Stimulated activated CD8-positive, alpha-beta memory T cell treated with anti-CD3 and anti-CD28 coated beads, Interleukin-15, amount 100 ng/mL, for 48 hours (primary cell): ENCODE results near the gene CNPPD1.

Experiments used
- DNase-seq, 2 donors: peaks; one replicate each; pipeline ENCODE4 v3.0.0-alpha.2; 2020; ENCODE audit warnings: low read depth in 2 of 2

CNPPD1 gene

GRCh38 chr2:219160186-219161017 lies 16.3 kb downstream of the CNPPD1 start, which contains the start of gene NHEJ1:
TSS of gene NHEJ1 (minus strand) at chr2:219160815. CDS start at chr2:219158362, 2,453 bp downstream.
- DNase-seq: peak; percentile 87 to 88

GRCh38 chr2:219159771-219160185 lies 16.9 kb downstream of the CNPPD1 start:
- no peak for DNase-seq

GRCh38 chr2:219158586-219158985 lies 18.1 kb downstream of the CNPPD1 start:
- no peak for DNase-seq

GRCh38 chr2:219158025-219158424 lies 18.7 kb downstream of the CNPPD1 start:
- no peak for DNase-seq

- no peak for DNase-seq
These were observed 19.3 kb downstream of the CNPPD1 start for GRCh38 chr2:219157396-219157795.

GRCh38 chr2:219155054-219155644 lies 21.6 kb downstream of the CNPPD1 start:
- peak in 1 of 2 donors; percentile 4 for DNase-seq

- DNase-seq: no peak
These were observed 27.1 kb downstream of the CNPPD1 start for GRCh38 chr2:219149667-219150066.

- no peak for DNase-seq
These were observed 34.4 kb downstream of the CNPPD1 start for GRCh38 chr2:219142329-219142728.

GRCh38 chr2:219140722-219141121 lies 36.0 kb downstream of the CNPPD1 start:
- no peak for DNase-seq

GRCh38 chr2:219133976-219134375 lies 42.7 kb downstream of the CNPPD1 start:
- DNase-seq: no peak

- DNase-seq: no peak
These were observed 45.0 kb downstream of the CNPPD1 start for GRCh38 chr2:219131744-219132143.

GRCh38 chr2:219131327-219131726 lies 45.4 kb downstream of the CNPPD1 start:
- DNase-seq: no peak

- DNase-seq: no peak
These were observed 47.1 kb downstream of the CNPPD1 start for GRCh38 chr2:219129589-219129988.

GRCh38 chr2:219128396-219128795 lies 48.3 kb downstream of the CNPPD1 start:
- DNase-seq: no peak

GRCh38 chr2:219127037-219127635 lies 49.6 kb downstream of the CNPPD1 start:
- no peak for DNase-seq

GRCh38 chr2:219126555-219126954 lies 50.2 kb downstream of the CNPPD1 start:
- no peak for DNase-seq

GRCh38 chr2:219125886-219126270 lies 50.8 kb downstream of the CNPPD1 start:
- no peak for DNase-seq

- DNase-seq: no peak
These were observed 51.4 kb downstream of the CNPPD1 start for GRCh38 chr2:219125225-219125885.

GRCh38 chr2:219124381-219125110 lies 52.2 kb downstream of the CNPPD1 start:
- DNase-seq: no peak

GRCh38 chr2:219123356-219124135 lies 53.2 kb downstream of the CNPPD1 start:
- DNase-seq: no peak
